GM20000 (cell line): Measurements from ENCODE around the gene FUT4.

Source experiments
- DNase-seq: peaks from one replicate; pipeline ENCODE4 v3.0.0; 2012; ENCODE audit warnings: low spot score
- CTCF ChIP-seq: IDR thresholded peaks from 2 replicates; pipeline ENCODE4 v1.5.1; 2012; ENCODE audit warnings: mild to moderate bottlenecking, control low read depth; ENCODE audit errors: extremely low read depth, missing control alignments

Gene FUT4

DNA sequence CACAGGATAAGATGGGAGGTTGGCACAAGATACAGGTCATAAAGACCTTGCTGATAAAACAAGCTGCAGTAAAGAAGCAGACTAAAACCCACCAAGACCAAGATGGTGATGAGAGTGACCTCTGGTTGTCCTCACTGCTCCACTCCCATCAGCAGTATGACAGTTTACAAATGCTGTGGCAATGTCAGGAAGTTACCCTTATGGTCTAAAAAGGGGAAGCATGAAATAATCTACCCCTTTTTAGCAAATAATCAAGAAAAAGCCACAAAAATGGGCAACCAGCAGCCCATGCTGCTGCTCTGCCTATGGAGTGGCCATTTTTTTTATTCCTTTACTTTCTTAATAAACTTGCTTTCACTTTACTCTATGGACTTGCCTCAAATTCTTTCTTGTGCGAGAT lies 14.7 kb downstream of the FUT4 start:
- DNase-seq = no peak

GRCh38 chr11:94558932-94559331 lies 15.2 kb downstream of the FUT4 start:
- no peak for TF ChIP-seq CTCF
- no peak for DNase-seq

More for the DNA sequence above, 14.7 kb downstream of the FUT4 start:
- TF ChIP-seq CTCF = no peak

- no peak for TF ChIP-seq CTCF
- DNase-seq = no peak
Observed at GRCh38 chr11:94559361-94559760, 15.6 kb downstream of the FUT4 start.

DNA sequence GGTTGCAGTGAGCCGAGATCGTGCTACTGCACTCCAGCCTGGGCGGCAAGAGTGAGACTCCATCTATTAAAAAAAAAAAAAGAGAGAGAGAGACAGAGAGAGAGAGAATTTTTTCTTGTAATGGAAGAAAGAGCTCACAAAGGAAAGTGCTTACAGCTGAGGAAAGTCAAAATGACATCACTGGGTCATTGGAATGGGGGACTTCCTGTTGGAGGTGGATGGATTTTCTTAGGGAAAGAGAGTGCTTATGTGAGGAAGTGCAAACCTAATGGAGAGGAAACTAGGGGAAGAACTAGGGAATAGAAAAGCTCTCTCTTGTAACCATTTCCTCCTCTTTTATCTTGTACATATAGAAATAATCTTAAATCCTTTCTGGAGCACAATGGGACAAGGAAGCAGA lies 17.1 kb downstream of the FUT4 start:
- no peak for DNase-seq
- TF ChIP-seq CTCF = no peak

- no peak for DNase-seq
- no peak for TF ChIP-seq CTCF
Observed at GRCh38 chr11:94563176-94563847, 19.6 kb downstream of the FUT4 start.

DNA sequence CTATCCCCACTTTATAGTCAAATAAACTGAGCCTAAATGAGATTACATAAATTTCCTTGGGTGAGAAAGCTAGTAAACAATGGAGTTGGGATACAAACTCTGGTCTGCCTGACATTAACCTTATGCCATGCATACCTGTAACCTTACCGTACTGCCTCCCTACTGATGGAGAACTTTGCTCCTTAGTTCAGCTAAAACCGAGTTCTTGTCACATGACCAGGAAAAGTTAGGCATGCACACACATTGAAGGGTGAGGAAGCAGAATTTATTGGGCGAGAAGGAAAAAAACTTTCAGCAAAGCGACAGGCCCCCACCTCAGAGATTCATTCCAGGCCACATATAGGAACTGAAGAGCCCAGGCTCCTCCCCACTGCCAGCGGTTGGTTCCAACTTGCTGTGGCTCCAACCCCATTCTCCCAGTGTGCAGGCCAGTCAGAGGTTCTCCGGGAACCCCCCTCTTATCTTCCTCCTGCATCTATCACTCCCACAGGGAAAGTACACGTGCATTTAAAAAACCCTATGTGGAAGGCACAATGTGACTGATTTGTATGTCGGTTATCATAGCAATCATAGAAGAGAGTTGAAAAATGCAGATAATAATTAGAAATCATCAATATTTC lies 20.2 kb downstream of the FUT4 start:
- TF ChIP-seq CTCF = no peak
- DNase-seq = no peak

- no peak for TF ChIP-seq CTCF
- no peak for DNase-seq
Observed at GRCh38 chr11:94567181-94567670, 23.5 kb downstream of the FUT4 start, which contains the start of gene PIWIL4. TSS of gene PIWIL4 (plus strand) at chr11:94567368. CDS start at chr11:94567519, 151 bp downstream.
